ENCODE results near the gene RNASET2. TPM values are rescaled to one million over a fixed set of nuclear protein-coding genes. Genes with fewer than 3 reads are reported as not detected.
"Not testable (repeated sequence)": the region's sequence is repeated elsewhere in the genome, so short reads cannot be mapped to it uniquely, and the experiment has no call there.

The RNASET2 gene
- total RNA-seq, 1 donor from 2014 or later = 143 TPM

DNA sequence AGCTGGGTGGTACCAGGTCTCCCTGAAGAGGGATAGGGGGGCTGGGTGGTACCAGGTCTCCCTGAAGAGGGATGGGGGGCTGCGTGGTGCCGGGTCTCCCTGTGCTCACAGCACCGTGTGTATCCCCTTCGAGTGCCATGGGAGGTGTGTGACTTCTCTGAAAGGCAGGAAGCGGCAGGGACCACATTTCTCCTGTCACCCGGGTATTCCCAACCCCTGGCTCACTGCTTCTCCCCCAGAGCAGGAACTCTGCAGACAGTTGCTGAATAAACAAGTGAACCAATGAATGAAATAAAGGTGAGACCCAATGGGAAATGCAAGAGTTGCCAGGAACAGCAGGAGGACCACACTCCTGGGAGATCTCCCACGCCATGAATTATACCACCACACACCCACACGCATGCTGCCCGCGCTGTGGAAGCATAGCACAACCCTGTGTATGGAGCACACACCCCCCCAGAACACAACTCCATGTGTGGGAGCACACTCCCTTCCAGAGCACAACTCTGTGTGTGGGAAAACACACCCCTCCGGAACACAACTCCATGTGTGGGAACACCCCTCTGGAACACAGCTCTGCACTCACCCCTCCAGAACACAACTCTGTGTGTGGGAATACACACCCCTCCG is 50.7 kb downstream of the RNASET2 start:
- intact Hi-C loops (cut with micrococcal nuclease) = loop anchor here (2.0 kb wide), 1 partner anchor 83 kb away; no protein-coding TSS in a partner anchor

DNA sequence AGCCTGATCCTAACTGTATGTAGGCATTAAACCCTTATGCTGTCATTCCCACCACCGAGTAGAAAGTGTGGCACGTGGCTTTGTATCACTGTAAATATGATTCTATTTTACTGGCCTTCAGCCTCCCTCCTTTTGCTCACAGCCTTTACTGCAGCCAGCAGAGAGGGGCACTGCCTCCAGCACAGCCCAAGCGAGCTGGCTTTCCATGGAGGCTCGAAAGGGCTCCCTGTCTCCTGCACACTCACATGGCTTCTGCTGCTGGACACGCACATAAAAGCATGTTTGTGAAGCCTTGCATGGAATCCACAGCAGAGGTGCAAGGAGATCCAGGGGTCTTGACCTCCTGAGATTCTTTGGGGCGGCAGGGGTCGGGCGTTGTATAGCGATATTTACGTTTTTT is 51.3 kb downstream of the RNASET2 start:
- intact Hi-C loops (cut with micrococcal nuclease) = no loop called here

DNA sequence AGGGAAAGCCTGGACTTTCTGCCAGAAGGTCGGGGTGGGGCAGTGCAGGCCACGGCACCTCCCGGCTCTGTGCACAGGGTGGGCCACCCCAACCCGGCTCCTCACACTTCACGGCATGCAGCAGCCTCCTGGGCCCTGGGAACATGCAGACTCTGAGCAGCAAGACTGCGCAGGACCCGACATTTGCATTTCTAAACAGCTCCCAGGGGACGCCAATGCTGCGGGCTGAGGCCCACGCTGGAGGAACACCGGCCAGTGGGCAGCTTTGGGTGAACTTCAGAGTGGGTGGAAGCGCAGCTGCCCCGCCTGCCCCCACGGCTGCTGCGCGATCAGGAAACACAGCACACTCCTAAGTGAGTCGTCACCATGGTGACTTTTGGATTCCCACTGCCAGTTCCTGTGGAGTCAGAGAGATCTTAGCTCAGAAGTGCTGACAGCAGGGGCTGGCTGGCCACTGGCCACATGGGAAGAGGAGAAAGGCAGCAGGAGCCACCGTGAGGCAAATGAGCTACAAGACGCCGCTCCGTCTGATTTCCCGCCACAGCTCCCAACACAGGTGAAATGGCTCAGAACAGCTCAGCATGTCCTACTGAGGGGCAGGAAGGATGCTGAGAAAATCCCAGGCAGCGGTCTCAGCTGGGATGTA is 52.1 kb downstream of the RNASET2 start:
- intact Hi-C loops (cut with micrococcal nuclease) = no loop called here

DNA sequence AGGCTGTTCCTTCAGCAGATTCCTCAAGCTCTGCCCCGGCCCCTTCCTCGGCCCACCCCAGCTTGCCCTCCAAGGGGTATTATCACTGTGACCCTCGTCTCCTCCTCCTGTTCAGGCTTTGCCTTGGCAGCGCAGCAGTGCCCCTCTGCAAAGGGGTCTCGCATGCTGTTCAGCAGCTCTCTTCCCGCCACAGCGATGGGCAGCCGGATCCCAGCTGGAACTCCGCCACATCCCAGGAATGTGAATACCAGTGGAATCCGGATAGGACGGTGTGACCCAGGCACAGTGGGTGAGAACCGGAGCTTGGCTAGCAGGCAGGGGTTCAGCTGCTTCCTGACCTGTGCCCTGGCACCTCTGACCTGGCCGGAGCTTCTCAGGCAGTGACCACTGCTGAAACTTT is 52.9 kb downstream of the RNASET2 start:
- intact Hi-C loops (cut with micrococcal nuclease) = no loop called here

DNA sequence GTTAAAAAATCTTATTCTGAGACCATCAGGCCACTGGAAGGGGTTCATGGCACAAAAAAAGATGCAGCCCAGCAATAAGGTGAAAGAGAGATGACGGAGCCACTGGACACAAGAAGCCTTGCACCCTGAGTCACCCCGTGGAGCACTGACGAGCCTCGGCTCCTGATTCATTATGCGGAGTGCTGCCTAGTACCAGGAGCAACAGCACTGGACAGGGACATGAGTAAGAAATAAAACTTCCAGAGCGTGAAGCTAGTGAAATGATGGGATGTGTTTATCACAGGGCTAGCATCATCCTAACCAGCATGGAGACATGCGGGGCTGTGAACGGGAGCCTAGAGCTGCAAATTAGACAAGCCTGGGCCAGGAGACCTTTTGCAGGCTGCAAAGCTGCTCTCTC is 53.3 kb downstream of the RNASET2 start:
- intact Hi-C loops (cut with micrococcal nuclease) = no loop called here

DNA sequence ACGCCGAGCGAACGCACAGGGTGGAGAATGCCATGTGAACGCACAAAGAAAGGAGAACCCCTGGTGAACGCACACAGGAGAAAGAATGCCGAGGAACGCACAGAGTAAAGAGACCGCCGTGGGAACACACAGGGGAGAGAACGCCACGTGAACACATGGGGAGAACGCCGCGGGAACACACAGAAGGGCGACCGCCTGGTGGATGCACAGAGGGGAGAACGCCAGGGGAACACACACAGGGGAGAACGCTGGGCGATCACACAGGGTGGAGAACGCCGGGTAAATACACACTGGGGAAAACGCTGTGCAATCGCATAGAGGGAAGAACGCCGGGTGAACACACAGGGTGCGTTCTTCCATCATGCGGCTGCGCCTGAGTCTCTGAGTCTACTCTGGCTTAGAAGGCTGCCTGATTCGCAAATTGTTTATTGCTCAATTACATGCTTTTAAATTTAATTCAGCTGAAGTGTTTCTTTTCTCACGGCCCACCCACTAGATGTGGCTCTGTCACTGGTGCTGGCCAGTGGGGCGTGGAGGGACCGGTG is 54.1 kb downstream of the RNASET2 start:
- intact Hi-C loops (cut with micrococcal nuclease) = no loop called here

DNA sequence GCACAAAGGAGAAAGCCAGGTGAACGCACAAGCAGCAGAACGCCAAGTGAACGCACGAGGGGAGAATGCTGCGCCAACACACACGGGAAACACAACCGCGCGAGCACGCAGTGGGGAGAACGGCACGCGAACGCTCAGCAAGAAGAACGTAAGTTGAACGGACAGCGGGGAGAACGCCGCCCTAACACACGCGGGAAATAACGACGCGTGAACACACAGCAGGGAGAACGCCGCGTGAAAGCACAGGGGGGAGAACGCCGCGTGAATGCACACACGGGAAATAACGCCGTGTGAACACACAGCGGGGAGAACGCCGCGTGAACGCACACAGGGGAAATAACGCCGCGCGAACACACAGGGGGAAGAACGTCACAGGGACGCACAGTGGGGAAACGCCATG is 54.7 kb downstream of the RNASET2 start:
- intact Hi-C loops (cut with micrococcal nuclease) = no loop called here

DNA sequence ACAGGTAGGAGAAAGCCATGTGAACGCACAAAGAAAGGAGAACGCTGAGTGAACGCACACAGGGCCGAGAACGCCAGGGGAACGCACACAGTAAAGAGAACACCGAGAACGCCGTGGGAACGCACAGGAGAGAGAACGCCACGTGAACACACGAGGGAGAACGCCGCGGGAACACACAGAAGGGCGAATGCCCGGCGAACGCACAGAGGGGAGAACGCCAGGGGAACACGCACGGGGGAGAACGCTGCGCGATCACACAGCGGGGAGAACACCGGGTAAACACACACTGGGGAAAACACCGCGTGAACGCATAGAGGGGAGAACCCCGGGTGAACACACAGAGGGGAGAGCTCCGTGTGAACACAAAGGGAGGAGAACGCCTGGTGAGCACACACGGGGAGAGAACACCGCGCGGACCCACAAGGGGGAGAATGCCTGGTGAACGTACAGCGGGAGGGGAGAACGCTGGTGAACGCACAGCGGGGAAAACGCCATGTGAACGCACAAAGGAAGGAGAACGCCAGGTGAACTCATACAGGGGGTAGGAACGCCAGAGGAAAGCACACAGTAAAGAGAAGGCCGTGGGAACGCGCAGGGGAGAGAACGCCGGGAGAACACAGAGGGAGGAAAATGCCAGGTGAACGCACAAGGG is 55.3 kb downstream of the RNASET2 start:
- intact Hi-C loops (cut with micrococcal nuclease) = no loop called here

DNA sequence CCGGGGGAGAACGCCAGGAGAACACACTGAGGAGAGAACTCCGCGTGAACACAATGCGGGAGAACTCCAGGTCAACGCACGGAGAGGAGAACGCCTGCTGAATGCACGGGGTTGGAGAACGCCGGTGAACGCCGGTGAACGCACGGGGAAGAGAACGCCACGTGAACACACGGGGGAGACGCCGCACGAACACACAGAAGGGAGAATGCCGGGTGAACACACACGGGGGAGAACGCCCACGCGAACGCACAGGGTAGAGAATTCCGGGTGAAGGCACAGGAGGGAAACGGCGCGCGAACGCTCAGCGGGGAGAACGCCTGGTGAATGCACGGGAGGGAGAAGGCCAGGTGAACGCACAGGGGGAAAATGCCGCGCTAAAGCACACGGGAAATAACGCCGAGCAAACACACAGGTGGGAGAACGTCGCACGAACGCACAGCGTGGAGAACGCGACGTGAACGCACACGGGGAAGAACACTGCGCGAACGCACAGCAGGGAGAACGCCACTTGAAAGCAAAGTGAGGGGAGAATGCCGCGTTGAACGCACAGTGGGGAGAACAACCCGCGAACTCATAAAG is 56.1 kb downstream of the RNASET2 start:
- intact Hi-C loops (cut with micrococcal nuclease) = no loop called here

DNA sequence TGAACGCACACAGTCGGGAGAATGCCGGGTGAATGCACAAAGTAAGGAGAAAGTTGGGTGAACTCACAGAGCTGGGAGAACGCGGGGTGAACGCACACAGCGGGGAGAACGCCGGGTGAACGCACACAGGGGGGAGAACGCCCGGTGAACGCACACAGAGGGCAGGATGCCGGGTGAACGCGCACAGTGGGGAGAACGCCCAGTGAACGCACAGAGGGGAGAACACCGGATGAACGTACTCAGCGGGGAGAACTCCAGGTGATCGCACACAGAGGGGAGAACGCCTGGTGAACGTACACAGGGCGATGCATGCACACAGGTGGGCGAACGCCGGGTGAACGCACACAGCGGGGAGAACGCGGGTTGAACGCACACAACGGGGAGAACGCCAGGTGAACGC is 57.4 kb downstream of the RNASET2 start:
- intact Hi-C loops (cut with micrococcal nuclease) = no loop called here

DNA sequence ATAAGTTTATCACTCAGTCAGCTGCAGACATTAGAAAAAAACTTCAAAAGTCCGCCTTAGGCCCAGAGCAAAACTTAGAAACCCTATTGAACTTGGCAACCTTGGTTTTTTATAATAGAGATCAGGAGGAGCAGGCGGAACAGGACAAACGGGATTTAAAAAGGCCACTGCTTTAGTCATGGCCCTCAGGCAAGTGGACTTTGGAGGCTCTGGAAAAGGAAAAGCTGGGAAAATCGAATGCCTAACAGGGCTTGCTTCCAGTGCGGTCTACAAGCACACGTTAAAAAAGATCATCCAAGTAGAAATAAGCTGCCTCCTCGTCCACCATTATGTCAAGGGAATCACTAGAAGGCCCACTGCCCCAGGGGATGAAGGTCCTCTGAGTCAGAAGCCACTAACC is 61.7 kb downstream of the RNASET2 start:
- intact Hi-C loops (cut with micrococcal nuclease) = not testable (repeated sequence)

DNA sequence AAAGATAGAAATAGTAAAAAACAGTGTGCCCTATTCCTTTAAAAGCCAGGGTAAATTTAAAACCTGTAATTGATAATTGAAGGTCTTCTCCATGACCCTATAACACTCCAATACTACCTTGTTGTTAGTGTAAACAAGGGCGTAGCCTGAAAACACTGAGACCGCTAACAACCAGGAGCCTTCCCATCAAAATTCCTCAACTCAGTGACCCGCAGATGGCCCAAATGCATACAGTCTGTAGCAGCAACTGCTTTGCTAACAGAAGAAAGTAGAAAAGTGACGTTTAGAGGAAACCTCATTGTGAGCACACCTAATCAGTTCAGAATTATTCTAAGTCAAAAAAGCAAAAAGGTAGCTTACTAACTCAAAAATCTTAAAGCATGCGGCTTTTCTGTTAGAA is 63.9 kb downstream of the RNASET2 start:
- intact Hi-C loops (cut with micrococcal nuclease) = not testable (repeated sequence)

DNA sequence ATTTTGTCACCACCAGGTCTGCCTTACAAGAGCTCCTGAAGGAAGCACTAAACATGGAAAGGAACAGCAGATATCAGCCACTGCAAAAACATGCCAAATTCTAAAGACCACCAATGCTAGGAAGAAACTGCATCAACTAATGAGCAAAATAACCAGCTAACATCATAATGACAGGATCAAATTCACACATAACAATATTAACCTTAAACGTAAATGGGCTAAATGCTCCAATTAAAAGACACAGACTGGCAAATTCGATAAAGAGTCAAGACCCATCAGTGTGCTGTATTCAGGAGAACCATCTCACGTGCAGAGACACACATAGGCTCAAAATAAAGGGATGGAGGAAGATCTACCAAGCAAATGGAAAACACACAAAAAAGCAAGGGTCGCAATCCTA is 69.6 kb downstream of the RNASET2 start:
- intact Hi-C loops (cut with micrococcal nuclease) = not testable (repeated sequence)

DNA sequence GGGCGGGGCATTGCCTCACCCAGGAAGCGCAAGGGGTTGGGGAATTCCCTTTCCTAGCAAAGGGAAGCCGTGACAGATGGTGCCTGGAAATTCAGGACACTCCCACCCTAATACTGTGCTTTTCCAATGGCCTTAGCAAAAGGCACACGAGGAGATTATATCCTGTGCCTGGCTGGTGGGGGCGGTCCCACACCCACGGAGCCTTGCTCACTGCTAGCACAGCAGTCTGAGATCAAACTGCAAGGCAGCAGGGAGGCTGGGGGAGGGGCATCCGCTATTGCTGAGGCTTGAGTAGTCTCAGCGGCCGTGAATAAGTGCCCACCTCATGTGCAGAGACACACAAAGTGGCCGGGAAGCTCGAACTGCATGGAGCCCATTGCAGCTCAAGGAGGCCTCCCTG is 71.4 kb downstream of the RNASET2 start:
- intact Hi-C loops (cut with micrococcal nuclease) = not testable (repeated sequence)

DNA sequence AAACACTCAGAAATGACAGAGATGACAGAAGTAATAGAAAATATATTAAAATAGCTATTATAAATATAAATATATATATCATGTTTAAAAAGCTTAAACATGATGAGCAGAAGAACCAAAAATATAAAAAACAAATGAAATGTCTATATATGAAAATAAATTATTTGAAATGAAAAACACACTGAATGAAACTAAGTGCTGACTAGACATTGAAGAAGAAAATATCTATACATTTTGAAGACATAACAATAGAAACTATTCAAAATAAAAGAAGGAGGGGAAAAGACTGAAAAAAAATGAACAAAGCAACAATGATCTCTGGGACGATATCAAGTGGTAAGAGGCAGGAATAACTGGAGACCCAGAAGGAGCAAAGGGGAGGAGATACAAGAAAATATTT is 76.8 kb downstream of the RNASET2 start:
- intact Hi-C loops (cut with micrococcal nuclease) = no loop called here

Other genes with a start within 250 kb of the RNASET2 start
- gene CEP43, start 42.8 kb upstream of the RNASET2 start, total RNA-seq = 13.7 and 17.9 TPM in 2 replicates
- 0.42 and 0.49 TPM in 2 replicates for gene CCR6, start 166.5 kb upstream of the RNASET2 start, total RNA-seq
- gene GPR31, start 201.4 kb upstream of the RNASET2 start, total RNA-seq = not detected in 2 replicates